DND-41 (cell line): ENCODE data around the gene PORCN.

Experiments used
- ATAC-seq: fragments of 200-7000 bp; cut with Tn5 transposase; 3 replicates; pipeline ENCODE4 v1.9.1; 2021; ENCODE audit warnings: low read depth; ENCODE audit not compliant: insufficient read depth
- DNase-seq: peaks from one replicate; pipeline ENCODE4 v3.0.0-alpha.2; 2020
- H2AFZ ChIP-seq: 2 replicates; pipeline ENCODE4 v1.6.0; 2012; ENCODE audit warnings: low read depth, low read length
- H3K27ac ChIP-seq: 2 replicates; pipeline ENCODE4 v1.5.1; 2012; ENCODE audit warnings: low read length, inconsistent platforms
- H3K27me3 ChIP-seq: fragments of 200-600 bp; sonication (generic); 2 replicates; pipeline ENCODE4 v1.6.0; 2012; ENCODE audit warnings: low read length, mild to moderate bottlenecking, inconsistent platforms; ENCODE audit not compliant: insufficient read depth, poor library complexity
- H3K36me3 ChIP-seq: 2 replicates; pipeline ENCODE4 v1.5.1; 2012; ENCODE audit warnings: low read length, inconsistent platforms; ENCODE audit not compliant: insufficient read depth
- H3K4me1 ChIP-seq: 2 replicates; pipeline ENCODE4 v1.5.1; 2012; ENCODE audit warnings: mild to moderate bottlenecking, low read length; ENCODE audit not compliant: insufficient read depth
- H3K4me2 ChIP-seq: 2 replicates; pipeline ENCODE4 v1.6.0; 2012; ENCODE audit warnings: mild to moderate bottlenecking, moderate library complexity, low read length, inconsistent platforms; ENCODE audit not compliant: insufficient read depth
- H3K4me3 ChIP-seq, 2 experiments: fragments of 200-600 bp in 1 of 2; shearing (Covaris generic) in 1 of 2; 2 replicates each; pipeline ENCODE4 v1.5.1; 2012 to 2016; ENCODE audit warnings: inconsistent platforms in 2 of 2, low read length in 2 of 2, mild to moderate bottlenecking in 2 of 2, low read depth in 1 of 2, moderate library complexity in 1 of 2
- H3K79me2 ChIP-seq: 2 replicates; pipeline ENCODE4 v1.6.0; 2012; ENCODE audit warnings: low read length, inconsistent platforms; ENCODE audit not compliant: insufficient read depth
- H3K9ac ChIP-seq: 2 replicates; pipeline ENCODE4 v1.6.0; 2012; ENCODE audit warnings: low read depth, mild to moderate bottlenecking, inconsistent platforms, low read length, moderate library complexity
- H3K9me3 ChIP-seq: 2 replicates; pipeline ENCODE4 v1.5.1; 2012; ENCODE audit warnings: low read length, moderate library complexity, mild to moderate bottlenecking, inconsistent platforms; ENCODE audit not compliant: insufficient read depth, severe bottlenecking
- H4K20me1 ChIP-seq: 2 replicates; pipeline ENCODE4 v1.6.0; 2012; ENCODE audit warnings: low read length; ENCODE audit not compliant: insufficient read depth
- CTCF ChIP-seq: IDR thresholded peaks from 2 replicates; pipeline ENCODE4 v1.5.1; 2012; ENCODE audit warnings: borderline replicate concordance, low read length, moderate library complexity, mild to moderate bottlenecking; ENCODE audit not compliant: poor library complexity, severe bottlenecking; ENCODE audit errors: extremely low read depth
- EZH2 ChIP-seq: IDR thresholded peaks from 3 replicates; pipeline ENCODE4 v1.6.1; 2012; ENCODE audit warnings: borderline replicate concordance, low read depth, mild to moderate bottlenecking, moderate library complexity, low read length, inconsistent platforms; ENCODE audit not compliant: severe bottlenecking

Gene PORCN

GRCh38 chrX:48480142-48480541 lies 28.6 kb upstream of the PORCN start:
- TF ChIP-seq CTCF (no peak), EZH2 (no peak)
- Histone ChIP-seq H3K79me2 (peaks cover 33% of the 10 kb centered on the region), H3K27me3 (no peaks in the 10 kb centered on the region), H3K4me3 (no peak overlapping the region), H3K9ac (no peak overlapping the region), H4K20me1 (peaks cover 15% of the 10 kb centered on the region; the same call in 1 of the 2 replicates), H3K36me3 (peaks cover 55% of the 10 kb centered on the region), H3K9me3 (no peaks in the 10 kb centered on the region), H3K27ac (no peak overlapping the region), H3K4me1 (peaks cover 18% of the 10 kb centered on the region), H2AFZ (no peak overlapping the region), H3K4me2 (no peak overlapping the region)
- DNase-seq (no peak), ATAC-seq (no peak)

GRCh38 chrX:48480583-48480982 lies 28.2 kb upstream of the PORCN start:
- TF ChIP-seq EZH2 = no peak
- TF ChIP-seq CTCF = no peak
- ATAC-seq = no peak
- Histone ChIP-seq H3K4me3 (no peak overlapping the region), H3K4me2 (no peak overlapping the region), H3K9me3 (no peaks in the 10 kb centered on the region), H3K4me1 (peaks cover 18% of the 10 kb centered on the region), H3K9ac (no peak overlapping the region), H4K20me1 (peaks cover 15% of the 10 kb centered on the region; the same call in 1 of the 2 replicates), H3K79me2 (peaks cover 31% of the 10 kb centered on the region), H2AFZ (no peak overlapping the region), H3K27me3 (no peaks in the 10 kb centered on the region), H3K36me3 (peaks cover 55% of the 10 kb centered on the region), H3K27ac (no peak overlapping the region)
- DNase-seq = no peak

- no peak for TF ChIP-seq EZH2
- TF ChIP-seq CTCF = no peak
Measured at GRCh38 chrX:48482526-48482925, 26.3 kb upstream of the PORCN start.

GRCh38 chrX:48487362-48487798 lies 21.4 kb upstream of the PORCN start:
- no peak for TF ChIP-seq CTCF
- TF ChIP-seq EZH2 = no peak
- no peaks in the 10 kb centered on the region for H4K20me1 ChIP-seq
- no peak overlapping the region for H3K9ac ChIP-seq
- no peaks in the 10 kb centered on the region for H3K4me1 ChIP-seq
- no peaks in the 10 kb centered on the region for H3K9me3 ChIP-seq
- H3K36me3 ChIP-seq = peaks cover 15% of the 10 kb centered on the region
- no peaks in the 10 kb centered on the region for H3K79me2 ChIP-seq
- no peak overlapping the region for H3K4me2 ChIP-seq
- ATAC-seq = no peak
- H3K27ac ChIP-seq = no peak overlapping the region
- DNase-seq = no peak
- no peaks in the 10 kb centered on the region for H3K27me3 ChIP-seq
- H3K4me3 ChIP-seq = no peak overlapping the region
- no peak overlapping the region for H2AFZ ChIP-seq

More at GRCh38 chrX:48482526-48482925, 26.3 kb upstream of the PORCN start:
- peaks cover 11% of the 10 kb centered on the region for H3K79me2 ChIP-seq
- no peak overlapping the region for H3K9ac ChIP-seq
- H3K27ac ChIP-seq = no peak overlapping the region
- no peaks in the 10 kb centered on the region for H3K9me3 ChIP-seq
- peaks cover 11% of the 10 kb centered on the region; the same call in 1 of the 2 replicates for H4K20me1 ChIP-seq
- peaks cover 56% of the 10 kb centered on the region for H3K36me3 ChIP-seq
- no peak for DNase-seq
- H3K27me3 ChIP-seq = no peaks in the 10 kb centered on the region
- H3K4me3 ChIP-seq = no peak overlapping the region
- ATAC-seq = no peak
- H3K4me1 ChIP-seq = peaks cover 8% of the 10 kb centered on the region
- no peak overlapping the region for H2AFZ ChIP-seq
- no peak overlapping the region for H3K4me2 ChIP-seq
